Cardiac muscle cell (in vitro differentiated cells and primary cell): ENCODE results near the gene HIPK3. TPM values are rescaled to one million over a fixed set of nuclear protein-coding genes. Genes with fewer than 3 reads are reported as not detected.

Experiments
- DNase-seq, 2 donors: peaks; one replicate each; pipeline versions ENCODE4 v3.0.0 to v3.0.0-alpha.2; 2010 to 2017; ENCODE audit warnings: low read depth in 1 of 2, low spot score in 1 of 2
- H3K27ac ChIP-seq: fragments of 200-600 bp; sonication (generic); 2 replicates; pipeline ENCODE4 v1.5.1; 2016
- H3K27me3 ChIP-seq: fragments of 200-600 bp; sonication (generic); 2 replicates; pipeline ENCODE4 v1.6.0; 2016; ENCODE audit warnings: control low read depth
- H3K36me3 ChIP-seq: fragments of 200-600 bp; sonication (generic); 2 replicates; pipeline ENCODE4 v1.5.1; 2016; ENCODE audit warnings: control low read depth
- H3K4me1 ChIP-seq: fragments of 200-600 bp; sonication (generic); 2 replicates; pipeline ENCODE4 v1.8.1; 2017; ENCODE audit warnings: low read depth, mild to moderate bottlenecking, mixed run types
- H3K4me3 ChIP-seq: fragments of 200-600 bp; sonication (generic); 2 replicates; pipeline ENCODE4 v1.5.1; 2016; ENCODE audit warnings: mild to moderate bottlenecking
- H3K9me3 ChIP-seq: fragments of 200-600 bp; sonication (generic); 2 replicates; pipeline ENCODE4 v1.5.1; 2017; ENCODE audit warnings: low read depth, mild to moderate bottlenecking, control low read depth
- polyA plus RNA-seq: library from polyadenylated mRNA; unstranded; fragments of >200 nt; fragmentation: Nextera tagmentation; extraction: Ambion mirVana; gene quantifications from 2 replicates; pipeline ENCODE4 v1.2.1, GENCODE V29; 2016
- total RNA-seq: library from RNA; depleted of rRNA; stranded (reverse); fragments of >200 nt; gene quantifications from 2 replicates; pipeline ENCODE4 v1.2.3, GENCODE V29; 2016
- TF ChIP-seq, protein P1 (sequence below): IDR thresholded peaks from 2 replicates; pipeline ENCODE4 v1.5.1; 2012; ENCODE audit warnings: low read depth, mild to moderate bottlenecking, low read length

The HIPK3 gene
- total and polyA plus RNA-seq, 2 experiments from 2014 or later, result 56.6 to 179 TPM

DNA sequence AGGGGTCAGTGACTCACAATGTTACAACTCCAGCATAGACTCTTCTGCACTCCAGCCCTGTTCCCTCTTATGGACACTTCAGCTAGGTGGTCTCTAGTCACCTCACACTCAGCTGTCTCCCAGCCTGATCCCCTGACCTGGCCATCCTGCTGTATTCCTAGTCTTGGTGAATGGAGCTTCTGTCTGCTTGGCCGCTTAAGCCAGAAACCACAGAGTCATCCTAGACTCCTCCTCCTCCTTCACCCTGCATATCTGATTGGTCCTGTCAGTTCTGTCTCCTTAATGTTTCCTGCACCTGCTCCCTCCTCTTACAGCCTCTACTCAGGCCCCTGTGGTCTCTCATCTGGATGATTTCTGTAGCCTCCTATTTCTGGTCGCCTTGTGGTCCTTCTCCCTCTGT is 144.9 kb downstream of the HIPK3 start:
- TF ChIP-seq, protein P1, sequence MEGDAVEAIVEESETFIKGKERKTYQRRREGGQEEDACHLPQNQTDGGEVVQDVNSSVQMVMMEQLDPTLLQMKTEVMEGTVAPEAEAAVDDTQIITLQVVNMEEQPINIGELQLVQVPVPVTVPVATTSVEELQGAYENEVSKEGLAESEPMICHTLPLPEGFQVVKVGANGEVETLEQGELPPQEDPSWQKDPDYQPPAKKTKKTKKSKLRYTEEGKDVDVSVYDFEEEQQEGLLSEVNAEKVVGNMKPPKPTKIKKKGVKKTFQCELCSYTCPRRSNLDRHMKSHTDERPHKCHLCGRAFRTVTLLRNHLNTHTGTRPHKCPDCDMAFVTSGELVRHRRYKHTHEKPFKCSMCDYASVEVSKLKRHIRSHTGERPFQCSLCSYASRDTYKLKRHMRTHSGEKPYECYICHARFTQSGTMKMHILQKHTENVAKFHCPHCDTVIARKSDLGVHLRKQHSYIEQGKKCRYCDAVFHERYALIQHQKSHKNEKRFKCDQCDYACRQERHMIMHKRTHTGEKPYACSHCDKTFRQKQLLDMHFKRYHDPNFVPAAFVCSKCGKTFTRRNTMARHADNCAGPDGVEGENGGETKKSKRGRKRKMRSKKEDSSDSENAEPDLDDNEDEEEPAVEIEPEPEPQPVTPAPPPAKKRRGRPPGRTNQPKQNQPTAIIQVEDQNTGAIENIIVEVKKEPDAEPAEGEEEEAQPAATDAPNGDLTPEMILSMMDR, result no peak
- peak in 1 of 2 donors; percentile 6 for DNase-seq
- no peak overlapping the region for H3K4me3 ChIP-seq
- H3K27me3 ChIP-seq, result no peaks in the 10 kb centered on the region
- H3K9me3 ChIP-seq, result no peaks in the 10 kb centered on the region
- no peaks in the 10 kb centered on the region for H3K36me3 ChIP-seq
- no peaks in the 10 kb centered on the region for H3K4me1 ChIP-seq
- no peak overlapping the region for H3K27ac ChIP-seq

DNA sequence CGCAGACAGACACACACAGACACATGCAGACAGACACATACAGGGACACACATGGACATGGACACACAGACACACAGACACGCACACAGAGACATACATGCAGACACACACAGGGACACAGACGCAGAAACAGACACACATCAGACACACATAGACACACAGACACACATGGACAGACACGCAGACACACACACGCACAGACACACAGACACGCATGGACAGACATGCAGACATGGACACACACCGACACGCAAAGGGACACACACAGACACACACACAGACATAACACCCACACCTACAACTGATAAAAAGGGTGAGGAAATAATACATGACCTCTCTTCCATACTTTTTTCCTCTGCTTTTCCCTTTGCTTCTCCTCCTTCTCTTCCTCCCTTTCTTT is 146.2 kb downstream of the HIPK3 start:
- Histone ChIP-seq H3K27me3 (no peaks in the 10 kb centered on the region), H3K4me3 (no peak overlapping the region), H3K36me3 (no peaks in the 10 kb centered on the region), H3K9me3 (no peaks in the 10 kb centered on the region), H3K4me1 (no peaks in the 10 kb centered on the region), H3K27ac (no peak overlapping the region)
- TF ChIP-seq, protein P1, result no peak
- DNase-seq, result no peak

DNA sequence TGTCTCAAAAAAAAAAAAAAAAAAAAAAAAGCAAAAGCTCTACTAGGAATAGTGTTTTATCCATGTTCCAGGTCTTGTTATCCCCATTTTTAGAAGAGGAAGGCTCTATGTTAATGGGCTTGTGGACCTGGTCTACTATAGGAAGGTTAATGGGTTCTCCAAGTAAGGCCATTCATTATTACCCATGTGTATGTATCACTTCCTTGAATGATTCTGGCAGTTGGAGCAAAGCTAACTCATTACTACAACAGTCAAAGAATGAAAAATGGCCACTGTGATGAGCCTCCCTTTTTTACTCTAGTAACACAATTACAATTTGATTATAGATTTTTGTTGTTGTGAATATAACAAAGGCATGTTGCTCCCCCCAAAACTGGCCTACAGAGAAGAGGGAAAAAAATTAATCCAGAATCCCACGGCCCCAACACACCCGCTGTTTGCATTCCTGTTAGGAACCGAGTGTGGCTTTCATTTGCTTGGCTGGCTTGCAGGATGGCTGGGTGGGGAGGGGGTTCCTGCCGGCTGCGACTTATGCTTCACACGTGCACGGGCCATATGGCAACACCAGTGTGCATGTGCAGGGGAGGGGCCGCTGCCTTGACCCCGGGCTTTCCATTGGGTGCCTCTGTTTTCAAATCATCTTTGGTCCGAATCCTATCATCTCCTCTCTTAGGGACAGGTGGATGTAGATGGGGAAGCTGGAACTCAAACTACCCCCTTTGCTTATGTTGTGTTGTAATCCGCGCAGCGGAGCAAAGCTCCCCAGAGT is 148.8 kb downstream of the HIPK3 start:
- Histone ChIP-seq H3K4me1 (no peaks in the 10 kb centered on the region), H3K27me3 (no peaks in the 10 kb centered on the region), H3K36me3 (no peaks in the 10 kb centered on the region), H3K9me3 (no peaks in the 10 kb centered on the region), H3K27ac (no peak overlapping the region), H3K4me3 (no peak overlapping the region)
- DNase-seq, result no peak
- TF ChIP-seq, protein P1, result no peak

Other genes with a start within 250 kb of the HIPK3 start
- gene DEPDC7, start 241.5 kb upstream of the HIPK3 start, total RNA-seq, result 2.6 and 3.8 TPM in 2 replicates
- 1.6 and 2.8 TPM in 2 replicates for gene DEPDC7, start 241.5 kb upstream of the HIPK3 start, polyA plus RNA-seq
- 14.7 and 29.5 TPM in 2 replicates for gene TCP11L1, start 217.8 kb upstream of the HIPK3 start, total RNA-seq
- gene TCP11L1, start 217.8 kb upstream of the HIPK3 start, polyA plus RNA-seq, result 7.4 and 7.7 TPM in 2 replicates
- 23.0 and 25.8 TPM in 2 replicates for gene CSTF3, start 95.9 kb upstream of the HIPK3 start, total RNA-seq
- 74.4 and 75.5 TPM in 2 replicates for gene CSTF3, start 95.9 kb upstream of the HIPK3 start, polyA plus RNA-seq
- 4.4 and 5.5 TPM in 2 replicates for gene KIAA1549L, start 118.7 kb downstream of the HIPK3 start, total RNA-seq
- 0.60 and 1.9 TPM in 2 replicates for gene KIAA1549L, start 118.7 kb downstream of the HIPK3 start, polyA plus RNA-seq